ENCODE data around the gene PDGFC. TPM values are rescaled to one million over a fixed set of nuclear protein-coding genes. Genes with fewer than 3 reads are reported as not detected.

Gene PDGFC
- total RNA-seq, 1 experiment from 2014 or later = 5.3 TPM

- H3K4me3 Mint-ChIP-seq = no peak overlapping the region
- H3K36me3 Mint-ChIP-seq = no peaks in the 10 kb centered on the region
- no peaks in the 10 kb centered on the region for H3K9me3 Mint-ChIP-seq
- peaks cover 28% of the 10 kb centered on the region for H3K4me1 Mint-ChIP-seq
- CTCF ChIA-PET = no interaction called here
- no peak for ATAC-seq
- no peak overlapping the region for H3K27ac Mint-ChIP-seq
- H3K27me3 Mint-ChIP-seq (ENCODE audit: low read depth) = no peaks in the 10 kb centered on the region
- TF ChIP-seq FOXP4 (CRISPR knock-in tag; IDR thresholded peaks at IDR 0.05) (no peak), GTF2I (CRISPR knock-in tag; conservative IDR thresholded peaks at IDR 0.05) (no peak), FOXP1 (CRISPR knock-in tag; IDR thresholded peaks at IDR 0.05; ENCODE audit: borderline replicate concordance) (no peak), ARID4B (CRISPR knock-in tag; IDR thresholded peaks at IDR 0.05; ENCODE audit: borderline replicate concordance) (no peak), EMX1 (CRISPR knock-in tag; IDR thresholded peaks at IDR 0.05) (no peak), CBFB (CRISPR knock-in tag; IDR thresholded peaks at IDR 0.05; ENCODE audit: low read depth) (no peak), MLX (CRISPR knock-in tag; IDR thresholded peaks at IDR 0.05) (no peak), NR3C1 (CRISPR knock-in tag; conservative IDR thresholded peaks at IDR 0.05; ENCODE audit: low read depth) (no peak), GRHL2 (CRISPR knock-in tag; IDR thresholded peaks at IDR 0.05; ENCODE audit: insufficient replicate concordance, severe bottlenecking) (no peak), ZNF416 (CRISPR knock-in tag; IDR thresholded peaks at IDR 0.05) (no peak), SMAD3 (CRISPR knock-in tag; IDR thresholded peaks at IDR 0.05; ENCODE audit: borderline replicate concordance) (no peak), USF2 (CRISPR knock-in tag; IDR thresholded peaks at IDR 0.05) (no peak), HMGA2 (CRISPR knock-in tag; IDR thresholded peaks at IDR 0.05) (no peak), STAT6 (CRISPR knock-in tag; conservative IDR thresholded peaks at IDR 0.05; ENCODE audit: low read depth) (no peak), RORB (CRISPR knock-in tag; IDR thresholded peaks at IDR 0.05) (no peak)
- DNase-seq (ENCODE audit: low spot score) = no peak
- POLR2A ChIA-PET = no interaction called here
Measured at GRCh38 chr4:156962058-156962358, 9.6 kb downstream of the PDGFC start.

All from WTC11 (cell line).